Embryonic facial prominence (tissue), 1 donor: ENCODE results near the gene SLC43A3.

ENCODE experiments used
- DNase-seq: peaks from one replicate; pipeline ENCODE4 v3.0.0-alpha.2; 2016; ENCODE audit errors: extremely low spot score

Gene SLC43A3

GRCh38 chr11:57357856-57358255 lies 69.1 kb downstream of the SLC43A3 start:
- no peak for DNase-seq

DNA sequence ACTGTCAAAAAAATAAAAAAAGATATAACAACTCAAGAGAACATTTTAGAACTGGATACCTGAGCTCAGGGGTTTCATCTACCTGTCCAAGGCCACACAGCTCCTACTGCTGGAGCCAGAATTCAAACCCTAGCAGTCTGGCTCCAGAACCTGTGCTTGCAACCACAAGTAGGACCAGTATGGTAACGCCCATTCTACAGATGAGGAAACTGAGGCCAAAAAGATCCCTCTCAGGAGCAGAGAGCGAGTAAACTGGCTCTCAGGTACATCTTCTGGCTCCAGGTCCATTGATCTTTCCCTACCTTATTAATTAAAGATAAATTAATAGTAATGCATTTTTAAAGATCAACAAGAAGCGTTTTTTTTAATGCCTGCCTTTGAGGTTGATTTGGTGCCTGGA lies 69.6 kb downstream of the SLC43A3 start:
- no peak for DNase-seq
